ENCODE data around the gene DPEP2. TPM values are rescaled to one million over a fixed set of nuclear protein-coding genes. Genes with fewer than 3 reads are reported as not detected.
"Not testable (repeated sequence)": the region's sequence is repeated elsewhere in the genome, so short reads cannot be mapped to it uniquely, and the experiment has no call there.

The DPEP2 gene
- total RNA-seq, 2 donors from 2014 or later: 0.20 TPM; not detected in 1

DNA sequence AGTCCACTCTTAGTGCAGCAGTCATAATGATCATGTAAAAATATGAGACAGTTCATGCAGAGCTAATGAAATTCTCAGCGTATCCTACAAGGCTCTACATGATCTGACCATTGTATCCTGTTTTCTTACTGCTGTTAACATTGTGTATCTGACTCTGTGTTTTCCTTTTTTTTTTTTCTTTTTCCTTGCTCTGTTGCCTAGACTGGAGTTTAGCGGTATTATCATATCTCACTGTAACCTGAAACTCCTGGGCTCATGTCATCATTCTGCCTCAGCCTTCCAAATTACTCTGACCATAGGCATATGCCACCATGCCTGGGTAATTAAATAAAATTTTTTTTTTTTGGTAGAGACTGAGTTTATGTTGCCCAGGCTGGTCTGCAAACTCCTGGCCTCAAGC, 35.9 kb upstream of the DPEP2 start:
- peaks cover 9% of the 10 kb centered on the region for H3K36me3 Mint-ChIP-seq (ENCODE audit: low read depth)
- Histone ChIP-seq H3K4me3 (ENCODE audit: low read length) (no peak overlapping the region), H3K9me3 (ENCODE audit: control insufficient read depth, low read length) (no peaks in the 10 kb centered on the region), H3K27ac (ENCODE audit: low read depth, low read length) (no peak overlapping the region), H3K4me1 (ENCODE audit: control insufficient read depth, insufficient read depth, low read length) (no peaks in the 10 kb centered on the region), H3K9ac (ENCODE audit: extremely low read depth, low read length, poor library complexity, severe bottlenecking) (no peak overlapping the region), H3K36me3 (ENCODE audit: control insufficient read depth, insufficient read depth, low read length) (peaks cover 3% of the 10 kb centered on the region), H3K27me3 (ENCODE audit: control insufficient read depth, insufficient read depth, low read length, poor library complexity, severe bottlenecking) (no peaks in the 10 kb centered on the region)
- TF ChIP-seq, protein P1, sequence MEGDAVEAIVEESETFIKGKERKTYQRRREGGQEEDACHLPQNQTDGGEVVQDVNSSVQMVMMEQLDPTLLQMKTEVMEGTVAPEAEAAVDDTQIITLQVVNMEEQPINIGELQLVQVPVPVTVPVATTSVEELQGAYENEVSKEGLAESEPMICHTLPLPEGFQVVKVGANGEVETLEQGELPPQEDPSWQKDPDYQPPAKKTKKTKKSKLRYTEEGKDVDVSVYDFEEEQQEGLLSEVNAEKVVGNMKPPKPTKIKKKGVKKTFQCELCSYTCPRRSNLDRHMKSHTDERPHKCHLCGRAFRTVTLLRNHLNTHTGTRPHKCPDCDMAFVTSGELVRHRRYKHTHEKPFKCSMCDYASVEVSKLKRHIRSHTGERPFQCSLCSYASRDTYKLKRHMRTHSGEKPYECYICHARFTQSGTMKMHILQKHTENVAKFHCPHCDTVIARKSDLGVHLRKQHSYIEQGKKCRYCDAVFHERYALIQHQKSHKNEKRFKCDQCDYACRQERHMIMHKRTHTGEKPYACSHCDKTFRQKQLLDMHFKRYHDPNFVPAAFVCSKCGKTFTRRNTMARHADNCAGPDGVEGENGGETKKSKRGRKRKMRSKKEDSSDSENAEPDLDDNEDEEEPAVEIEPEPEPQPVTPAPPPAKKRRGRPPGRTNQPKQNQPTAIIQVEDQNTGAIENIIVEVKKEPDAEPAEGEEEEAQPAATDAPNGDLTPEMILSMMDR (conservative IDR thresholded peaks at IDR 0.05): no peak
- H3K27ac Mint-ChIP-seq: no peak overlapping the region
- H3K4me3 Mint-ChIP-seq: no peak overlapping the region
- DNase-seq: no peak
- H3K27me3 Mint-ChIP-seq (ENCODE audit: insufficient read depth): no peaks in the 10 kb centered on the region
- no peaks in the 10 kb centered on the region for H3K9me3 Mint-ChIP-seq
- H3K4me1 Mint-ChIP-seq: no peaks in the 10 kb centered on the region
- 89 to 95% methylated on average over 1 to 2 of the region's 2 CpGs for WGBS, 2 experiments (ENCODE audit: insufficient coverage in 1 of 2, insufficient read length in 1 of 2)

DNA sequence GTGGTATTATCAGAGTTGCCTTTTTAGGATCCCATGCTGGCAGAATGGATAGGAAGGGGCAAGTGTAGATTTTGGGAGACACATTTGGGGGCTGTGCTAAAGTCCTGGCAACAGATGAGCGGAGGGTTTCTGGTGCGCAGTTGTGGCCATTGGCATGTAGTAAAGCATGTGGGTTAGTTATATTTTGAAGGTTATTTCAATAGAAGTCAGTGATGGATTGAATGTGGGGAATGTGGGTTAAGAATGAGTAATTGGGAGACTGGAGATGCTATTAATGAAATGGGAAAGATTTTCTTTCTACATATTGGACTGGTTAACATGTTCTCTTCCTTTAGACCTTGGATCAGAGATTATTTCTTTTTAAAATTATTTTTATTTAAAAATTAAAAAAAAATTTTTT, 33.8 kb upstream of the DPEP2 start:
- TF ChIP-seq, protein P1 (conservative IDR thresholded peaks at IDR 0.05): no peak
- Histone ChIP-seq H3K9me3 (ENCODE audit: control insufficient read depth, low read length) (no peaks in the 10 kb centered on the region), H3K9ac (ENCODE audit: extremely low read depth, low read length, poor library complexity, severe bottlenecking) (no peak overlapping the region), H3K4me3 (ENCODE audit: low read length) (no peak overlapping the region), H3K36me3 (ENCODE audit: control insufficient read depth, insufficient read depth, low read length) (peaks cover under 1% of the 10 kb centered on the region), H3K27me3 (ENCODE audit: control insufficient read depth, insufficient read depth, low read length, poor library complexity, severe bottlenecking) (no peaks in the 10 kb centered on the region), H3K27ac (ENCODE audit: low read depth, low read length) (no peak overlapping the region), H3K4me1 (ENCODE audit: control insufficient read depth, insufficient read depth, low read length) (no peaks in the 10 kb centered on the region)
- no peak for DNase-seq
- Mint-ChIP-seq H3K36me3 (ENCODE audit: low read depth) (peaks cover 17% of the 10 kb centered on the region), H3K9me3 (no peaks in the 10 kb centered on the region), H3K4me1 (no peaks in the 10 kb centered on the region), H3K4me3 (no peak overlapping the region), H3K27ac (peak overlapping the region; percentile 19), H3K27me3 (ENCODE audit: insufficient read depth) (no peaks in the 10 kb centered on the region)
- 90 to 93% methylated on average over 2 of the region's 2 CpGs for WGBS, 2 experiments (ENCODE audit: insufficient coverage in 1 of 2, insufficient read length in 1 of 2)

DNA sequence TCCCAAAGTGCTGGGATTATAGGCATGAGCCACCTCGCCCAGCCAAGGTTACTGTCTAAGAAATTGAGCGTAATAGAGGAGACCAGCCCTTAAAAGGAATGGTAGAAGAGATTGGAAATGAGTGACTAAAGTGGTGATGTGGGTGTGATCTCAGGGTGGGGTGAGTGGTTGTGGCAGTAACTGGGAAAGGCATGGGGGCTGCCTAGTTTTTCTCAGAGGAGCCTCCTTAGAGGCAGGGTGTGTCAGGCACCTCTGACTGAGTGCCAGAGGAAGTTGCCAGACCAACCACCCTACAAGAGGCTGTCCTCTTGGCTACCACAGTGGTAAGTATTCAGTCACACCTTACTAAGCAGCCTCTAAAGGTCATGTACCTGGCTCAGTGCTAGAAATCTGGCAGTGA, 32.7 kb upstream of the DPEP2 start:
- TF ChIP-seq, protein P1 (conservative IDR thresholded peaks at IDR 0.05): no peak
- no peak overlapping the region for H3K9ac ChIP-seq (ENCODE audit: extremely low read depth, low read length, poor library complexity, severe bottlenecking)
- no peak overlapping the region for H3K4me3 Mint-ChIP-seq
- peaks cover 24% of the 10 kb centered on the region for H3K36me3 Mint-ChIP-seq (ENCODE audit: low read depth)
- no peak overlapping the region for H3K27ac ChIP-seq (ENCODE audit: low read depth, low read length)
- no peaks in the 10 kb centered on the region for H3K27me3 ChIP-seq (ENCODE audit: control insufficient read depth, insufficient read depth, low read length, poor library complexity, severe bottlenecking)
- H3K4me1 Mint-ChIP-seq: no peaks in the 10 kb centered on the region
- WGBS, 2 experiments (ENCODE audit: insufficient coverage in 1 of 2, insufficient read length in 1 of 2): 85 to 97% methylated on average over 2 of the region's 2 CpGs
- peaks cover 11% of the 10 kb centered on the region for H3K36me3 ChIP-seq (ENCODE audit: control insufficient read depth, insufficient read depth, low read length)
- no peaks in the 10 kb centered on the region for H3K9me3 Mint-ChIP-seq
- H3K4me3 ChIP-seq (ENCODE audit: low read length): no peak overlapping the region
- no peak overlapping the region for H3K27ac Mint-ChIP-seq
- no peaks in the 10 kb centered on the region for H3K4me1 ChIP-seq (ENCODE audit: control insufficient read depth, insufficient read depth, low read length)
- H3K27me3 Mint-ChIP-seq (ENCODE audit: insufficient read depth): no peaks in the 10 kb centered on the region
- no peak for DNase-seq
- no peaks in the 10 kb centered on the region for H3K9me3 ChIP-seq (ENCODE audit: control insufficient read depth, low read length)

DNA sequence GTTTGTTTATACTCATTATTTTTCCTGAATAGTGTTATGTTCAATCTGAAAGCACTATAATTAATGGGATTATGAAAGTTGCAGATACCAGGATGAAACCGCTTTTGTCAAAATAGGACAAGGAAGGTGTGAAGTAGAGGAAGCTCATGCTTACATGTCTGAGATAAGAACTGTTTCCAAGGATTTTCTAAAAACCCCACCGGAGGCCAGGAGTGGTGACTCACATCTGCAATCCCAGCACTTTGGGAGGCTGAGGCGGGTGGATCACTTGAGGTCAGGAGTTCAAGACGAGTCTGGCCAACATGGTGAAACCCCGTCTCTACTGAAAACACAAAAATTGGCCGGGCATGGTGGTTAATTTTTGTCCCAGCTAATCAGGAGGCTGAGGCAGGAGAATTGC, 30.8 kb upstream of the DPEP2 start:
- H3K9me3 ChIP-seq (ENCODE audit: control insufficient read depth, low read length); H3K9ac ChIP-seq (ENCODE audit: extremely low read depth, low read length, poor library complexity, severe bottlenecking); H3K4me1 ChIP-seq (ENCODE audit: control insufficient read depth, insufficient read depth, low read length); H3K27ac ChIP-seq (ENCODE audit: low read depth, low read length); H3K4me1 Mint-ChIP-seq; H3K4me3 ChIP-seq (ENCODE audit: low read length); H3K9me3 Mint-ChIP-seq; H3K27me3 ChIP-seq (ENCODE audit: control insufficient read depth, insufficient read depth, low read length, poor library complexity, severe bottlenecking); H3K27ac Mint-ChIP-seq; H3K27me3 Mint-ChIP-seq (ENCODE audit: insufficient read depth); DNase-seq; H3K4me3 Mint-ChIP-seq: not testable (repeated sequence)
- H3K36me3 Mint-ChIP-seq (ENCODE audit: low read depth): peaks cover 34% of the 10 kb centered on the region
- 83 to 92% methylated on average over 6 of the region's 6 CpGs for WGBS, 2 experiments (ENCODE audit: insufficient coverage in 1 of 2, insufficient read length in 1 of 2)
- H3K36me3 ChIP-seq (ENCODE audit: control insufficient read depth, insufficient read depth, low read length): peaks cover 27% of the 10 kb centered on the region
